HepG2 (cell line): Measurements from ENCODE around the gene CPT1B. TPM values are rescaled to one million over a fixed set of nuclear protein-coding genes. Genes with fewer than 3 reads are reported as not detected.

Experiments
- ADNP ChIP-seq: sonication (generic); formaldehyde crosslinking; IDR thresholded peaks from 2 replicates; pipeline ENCODE4 v1.4.0; 2020; ENCODE audit warnings: missing genetic modification reagents
- CBFB ChIP-seq: sonication (generic); formaldehyde crosslinking; IDR thresholded peaks from 2 replicates; pipeline ENCODE4 v1.4.0; 2020; ENCODE audit warnings: missing genetic modification reagents
- DMAP1 ChIP-seq: IDR thresholded peaks from 2 replicates; pipeline ENCODE4 v1.6.1; 2016
- DNMT1 ChIP-seq: sonication (generic); formaldehyde crosslinking; IDR thresholded peaks from 2 replicates; pipeline ENCODE4 v1.5.1; 2020; ENCODE audit warnings: mild to moderate bottlenecking, missing genetic modification reagents
- ETV5 ChIP-seq: IDR thresholded peaks from 2 replicates; pipeline ENCODE4 v1.6.1; 2018; ENCODE audit warnings: missing biosample characterization, missing genetic modification reagents, inconsistent platforms, borderline replicate concordance
- NR2F1 ChIP-seq, 2 experiments: fragments of 450-650 bp in 1 of 2; formaldehyde crosslinking in 1 of 2; IDR thresholded peaks; 2 replicates each; pipeline versions ENCODE4 v1.5.0 to v1.6.1; 2016 to 2020; ENCODE audit warnings: mild to moderate bottlenecking in 1 of 2, missing compliant biosample characterization in 1 of 2, missing genetic modification reagents in 1 of 2, moderate library complexity in 1 of 2
- SP1 ChIP-seq, 2 experiments: fragments of 450-650 bp in 1 of 2; sonication (generic) in 1 of 2; formaldehyde crosslinking in 1 of 2; IDR thresholded peaks; 2 replicates each; pipeline versions ENCODE4 v1.4.0 to v1.6.1; 2016 to 2020; ENCODE audit warnings: missing genetic modification reagents in 1 of 2
- SRSF9 ChIP-seq: fragments of 200-400 bp; formaldehyde crosslinking; IDR thresholded peaks from 2 replicates; pipeline ENCODE4 v1.6.1; 2018; ENCODE audit warnings: borderline replicate concordance, mild to moderate bottlenecking, low read depth, low read length; ENCODE audit not compliant: insufficient read depth, poor library complexity, severe bottlenecking
- SYNCRIP ChIP-seq: fragments of 200-400 bp; formaldehyde crosslinking; IDR thresholded peaks from 2 replicates; pipeline ENCODE4 v1.6.1; 2018; ENCODE audit warnings: mild to moderate bottlenecking, low read depth, low read length; ENCODE audit not compliant: insufficient read depth
- ZMAT3 ChIP-seq: sonication (generic); formaldehyde crosslinking; conservative IDR thresholded peaks from 2 replicates; pipeline ENCODE4 v1.7.0; 2021; ENCODE audit warnings: missing genetic modification reagents
- ZNF224 ChIP-seq: sonication (generic); formaldehyde crosslinking; IDR thresholded peaks from 2 replicates; pipeline ENCODE4 v1.5.0; 2020; ENCODE audit warnings: mild to moderate bottlenecking, missing genetic modification reagents
- ZNF274 ChIP-seq: sonication (generic); formaldehyde crosslinking; IDR thresholded peaks from 2 replicates; pipeline ENCODE4 v1.5.1; 2020; ENCODE audit warnings: mild to moderate bottlenecking, missing genetic modification reagents
- ZNF317 ChIP-seq: sonication (generic); formaldehyde crosslinking; IDR thresholded peaks from 2 replicates; pipeline ENCODE4 v1.5.0; 2020; ENCODE audit warnings: mild to moderate bottlenecking, missing genetic modification reagents
- ZNF496 ChIP-seq: sonication (generic); formaldehyde crosslinking; IDR thresholded peaks from 2 replicates; pipeline ENCODE4 v1.8.1; 2023; ENCODE audit warnings: mild to moderate bottlenecking, moderate library complexity, missing genetic modification reagents; ENCODE audit not compliant: insufficient replicate concordance
- ZNF644 ChIP-seq: IDR thresholded peaks from 2 replicates; pipeline ENCODE4 v1.6.1; 2016; ENCODE audit warnings: low read depth
- ZNF878 ChIP-seq: sonication (generic); formaldehyde crosslinking; IDR thresholded peaks from 2 replicates; pipeline ENCODE4 v1.8.1; 2023; ENCODE audit warnings: mild to moderate bottlenecking, missing genetic modification reagents, moderate library complexity
- ZSCAN12 ChIP-seq: sonication (generic); formaldehyde crosslinking; IDR thresholded peaks from 2 replicates; pipeline ENCODE4 v1.9.0; 2021; ENCODE audit warnings: mild to moderate bottlenecking, missing genetic modification reagents
- polyA plus RNA-seq, 8 experiments: library from polyadenylated mRNA; depleted of rRNA in 3 of 8; stranded (reverse) in 7 of 8; unstranded in 1 of 8; fragments of >200 nt; fragmentation: Illumina TruSeq in 4 of 8; extraction: Trizol in 4 of 8; gene quantifications; 2 replicates each; pipeline versions ENCODE4 v1.2.1 to v1.2.3, GENCODE V29; 2011 to 2016; ENCODE audit warnings: low read depth in 4 of 8, missing spikeins in 1 of 8, mixed read lengths in 1 of 8; ENCODE audit not compliant: insufficient read depth in 1 of 8
- total RNA-seq, 5 experiments: library from RNA; depleted of rRNA; stranded (reverse); fragments of >200 nt; fragmentation: Illumina TruSeq; extraction: Trizol; gene quantifications; 2 replicates each; pipeline ENCODE4 v1.2.3, GENCODE V29; 2016; ENCODE audit warnings: low read depth in 1 of 5
- TF ChIP-seq, protein P1 (sequence below): sonication (generic); formaldehyde crosslinking; conservative IDR thresholded peaks from 2 replicates; pipeline ENCODE4 v1.4.0; 2020; ENCODE audit warnings: missing genetic modification reagents
- TF ChIP-seq, protein P2 (sequence below): sonication (generic); formaldehyde crosslinking; IDR thresholded peaks from 2 replicates; pipeline ENCODE4 v1.4.0; 2020; ENCODE audit warnings: missing genetic modification reagents
- TF ChIP-seq, protein P3 (sequence below): sonication (generic); formaldehyde crosslinking; IDR thresholded peaks from 2 replicates; pipeline ENCODE4 v1.5.0; 2020; ENCODE audit warnings: mild to moderate bottlenecking, missing genetic modification reagents
- TF ChIP-seq, protein P4 (sequence below): sonication (generic); formaldehyde crosslinking; IDR thresholded peaks from 2 replicates; pipeline ENCODE4 v1.5.1; 2020; ENCODE audit warnings: mild to moderate bottlenecking, moderate library complexity, missing genetic modification reagents

CPT1B gene
- total and polyA plus RNA-seq, 2 of the 13 experiments (the other 11 are each of a cell fraction or from before 2014, with no cell fraction given) = 9.2 to 19.5 TPM

DNA sequence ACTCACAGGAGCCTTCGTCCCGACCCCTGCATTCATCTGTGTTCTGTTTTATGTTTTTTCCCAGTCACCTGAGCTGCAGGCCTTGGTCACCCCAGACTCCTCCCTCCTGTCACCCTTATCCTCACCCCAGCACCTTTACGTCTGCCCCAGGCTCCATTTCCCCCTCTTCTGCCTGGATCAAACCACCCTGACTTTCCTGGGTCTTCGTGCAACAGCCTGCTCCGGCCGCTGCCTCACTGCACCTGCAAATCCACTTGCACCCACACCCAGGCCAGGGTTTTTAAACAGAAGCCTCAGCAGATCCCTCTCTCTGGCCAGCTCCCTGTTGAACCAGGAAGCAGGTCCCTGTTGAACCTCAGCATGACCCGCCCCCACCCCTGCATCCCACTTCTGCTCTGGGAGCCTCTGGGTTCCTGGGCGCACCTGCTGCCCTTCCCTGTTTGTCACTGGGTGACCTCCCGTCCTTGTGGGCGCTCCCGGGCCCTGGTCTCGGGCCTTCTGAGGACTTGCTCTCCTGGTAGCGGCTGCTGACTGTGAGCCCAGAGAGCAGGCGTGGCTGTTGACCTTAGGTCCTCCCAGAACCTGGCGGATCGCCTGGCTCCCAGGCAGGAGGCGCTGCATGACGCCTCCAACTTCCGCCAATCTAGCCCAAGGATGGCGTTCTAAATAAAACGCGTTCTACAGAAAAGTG, 35.2 kb upstream of the CPT1B start (continued):
- TF ChIP-seq, protein P1, sequence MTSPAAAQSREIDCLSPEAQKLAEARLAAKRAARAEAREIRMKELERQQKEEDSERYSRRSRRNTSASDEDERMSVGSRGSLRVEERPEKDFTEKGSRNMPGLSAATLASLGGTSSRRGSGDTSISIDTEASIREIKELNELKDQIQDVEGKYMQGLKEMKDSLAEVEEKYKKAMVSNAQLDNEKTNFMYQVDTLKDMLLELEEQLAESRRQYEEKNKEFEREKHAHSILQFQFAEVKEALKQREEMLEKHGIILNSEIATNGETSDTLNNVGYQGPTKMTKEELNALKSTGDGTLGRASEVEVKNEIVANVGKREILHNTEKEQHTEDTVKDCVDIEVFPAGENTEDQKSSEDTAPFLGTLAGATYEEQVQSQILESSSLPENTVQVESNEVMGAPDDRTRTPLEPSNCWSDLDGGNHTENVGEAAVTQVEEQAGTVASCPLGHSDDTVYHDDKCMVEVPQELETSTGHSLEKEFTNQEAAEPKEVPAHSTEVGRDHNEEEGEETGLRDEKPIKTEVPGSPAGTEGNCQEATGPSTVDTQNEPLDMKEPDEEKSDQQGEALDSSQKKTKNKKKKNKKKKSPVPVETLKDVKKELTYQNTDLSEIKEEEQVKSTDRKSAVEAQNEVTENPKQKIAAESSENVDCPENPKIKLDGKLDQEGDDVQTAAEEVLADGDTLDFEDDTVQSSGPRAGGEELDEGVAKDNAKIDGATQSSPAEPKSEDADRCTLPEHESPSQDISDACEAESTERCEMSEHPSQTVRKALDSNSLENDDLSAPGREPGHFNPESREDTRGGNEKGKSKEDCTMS (CRISPR knock-in tag) = no peak
- TF ChIP-seq ZNF317 (CRISPR knock-in tag) (no peak; the same call in 1 of the 2 replicates), SP1 (IDR thresholded peaks at IDR 0.05) (no peak), SP1 (CRISPR knock-in tag; IDR thresholded peaks at IDR 0.05) (peak; percentile 52; the same call in 1 of the 2 replicates), ADNP (CRISPR knock-in tag) (no peak), SRSF9 (no peak), NR2F1 (CRISPR knock-in tag; IDR thresholded peaks at IDR 0.05) (peak in 1 of 2 experiments; percentile 24; a peak in 1 of 4 replicates), SYNCRIP (no peak), ZSCAN12 (CRISPR knock-in tag) (no peak), ETV5 (CRISPR knock-in tag) (peak; percentile 80; the same call in 1 of the 2 replicates), DNMT1 (CRISPR knock-in tag) (no peak), CBFB (no peak), ZNF224 (no peak), ZNF878 (CRISPR knock-in tag) (no peak), ZNF644 (no peak), ZMAT3 (no peak), ZNF496 (CRISPR knock-in tag) (no peak), ZNF274 (CRISPR knock-in tag) (no peak; the same call in 1 of the 2 replicates), DMAP1 (0 out of 2 replicates have a peak, but pooled peaks have one; percentile 14)
- TF ChIP-seq, protein P2, sequence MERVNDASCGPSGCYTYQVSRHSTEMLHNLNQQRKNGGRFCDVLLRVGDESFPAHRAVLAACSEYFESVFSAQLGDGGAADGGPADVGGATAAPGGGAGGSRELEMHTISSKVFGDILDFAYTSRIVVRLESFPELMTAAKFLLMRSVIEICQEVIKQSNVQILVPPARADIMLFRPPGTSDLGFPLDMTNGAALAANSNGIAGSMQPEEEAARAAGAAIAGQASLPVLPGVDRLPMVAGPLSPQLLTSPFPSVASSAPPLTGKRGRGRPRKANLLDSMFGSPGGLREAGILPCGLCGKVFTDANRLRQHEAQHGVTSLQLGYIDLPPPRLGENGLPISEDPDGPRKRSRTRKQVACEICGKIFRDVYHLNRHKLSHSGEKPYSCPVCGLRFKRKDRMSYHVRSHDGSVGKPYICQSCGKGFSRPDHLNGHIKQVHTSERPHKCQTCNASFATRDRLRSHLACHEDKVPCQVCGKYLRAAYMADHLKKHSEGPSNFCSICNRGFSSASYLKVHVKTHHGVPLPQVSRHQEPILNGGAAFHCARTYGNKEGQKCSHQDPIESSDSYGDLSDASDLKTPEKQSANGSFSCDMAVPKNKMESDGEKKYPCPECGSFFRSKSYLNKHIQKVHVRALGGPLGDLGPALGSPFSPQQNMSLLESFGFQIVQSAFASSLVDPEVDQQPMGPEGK = no peak
- TF ChIP-seq, protein P3, sequence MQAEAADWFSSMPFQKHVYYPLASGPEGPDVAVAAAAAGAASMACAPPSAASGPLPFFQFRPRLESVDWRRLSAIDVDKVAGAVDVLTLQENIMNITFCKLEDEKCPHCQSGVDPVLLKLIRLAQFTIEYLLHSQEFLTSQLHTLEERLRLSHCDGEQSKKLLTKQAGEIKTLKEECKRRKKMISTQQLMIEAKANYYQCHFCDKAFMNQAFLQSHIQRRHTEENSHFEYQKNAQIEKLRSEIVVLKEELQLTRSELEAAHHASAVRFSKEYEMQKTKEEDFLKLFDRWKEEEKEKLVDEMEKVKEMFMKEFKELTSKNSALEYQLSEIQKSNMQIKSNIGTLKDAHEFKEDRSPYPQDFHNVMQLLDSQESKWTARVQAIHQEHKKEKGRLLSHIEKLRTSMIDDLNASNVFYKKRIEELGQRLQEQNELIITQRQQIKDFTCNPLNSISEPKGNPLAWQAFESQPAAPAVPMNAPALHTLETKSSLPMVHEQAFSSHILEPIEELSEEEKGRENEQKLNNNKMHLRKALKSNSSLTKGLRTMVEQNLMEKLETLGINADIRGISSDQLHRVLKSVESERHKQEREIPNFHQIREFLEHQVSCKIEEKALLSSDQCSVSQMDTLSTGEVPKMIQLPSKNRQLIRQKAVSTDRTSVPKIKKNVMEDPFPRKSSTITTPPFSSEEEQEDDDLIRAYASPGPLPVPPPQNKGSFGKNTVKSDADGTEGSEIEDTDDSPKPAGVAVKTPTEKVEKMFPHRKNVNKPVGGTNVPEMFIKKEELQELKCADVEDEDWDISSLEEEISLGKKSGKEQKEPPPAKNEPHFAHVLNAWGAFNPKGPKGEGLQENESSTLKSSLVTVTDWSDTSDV (CRISPR knock-in tag) = no peak
- TF ChIP-seq, protein P4, sequence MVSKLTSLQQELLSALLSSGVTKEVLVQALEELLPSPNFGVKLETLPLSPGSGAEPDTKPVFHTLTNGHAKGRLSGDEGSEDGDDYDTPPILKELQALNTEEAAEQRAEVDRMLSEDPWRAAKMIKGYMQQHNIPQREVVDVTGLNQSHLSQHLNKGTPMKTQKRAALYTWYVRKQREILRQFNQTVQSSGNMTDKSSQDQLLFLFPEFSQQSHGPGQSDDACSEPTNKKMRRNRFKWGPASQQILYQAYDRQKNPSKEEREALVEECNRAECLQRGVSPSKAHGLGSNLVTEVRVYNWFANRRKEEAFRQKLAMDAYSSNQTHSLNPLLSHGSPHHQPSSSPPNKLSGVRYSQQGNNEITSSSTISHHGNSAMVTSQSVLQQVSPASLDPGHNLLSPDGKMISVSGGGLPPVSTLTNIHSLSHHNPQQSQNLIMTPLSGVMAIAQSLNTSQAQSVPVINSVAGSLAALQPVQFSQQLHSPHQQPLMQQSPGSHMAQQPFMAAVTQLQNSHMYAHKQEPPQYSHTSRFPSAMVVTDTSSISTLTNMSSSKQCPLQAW = no peak
